Measurements from ENCODE around the gene ERC2.

GRCh38 chr3:55984626-55985025 lies 483.6 kb downstream of the ERC2 start:
- TF ChIP-seq ZNF121 (tag by site-specific recombination; IDR thresholded peaks at IDR 0.05): no peak
- no peak for TF ChIP-seq GLIS1 (tag by site-specific recombination; IDR thresholded peaks at IDR 0.05)

Data from HEK293 (cell line).